ENCODE measurements around the gene GALNT2.

DNA sequence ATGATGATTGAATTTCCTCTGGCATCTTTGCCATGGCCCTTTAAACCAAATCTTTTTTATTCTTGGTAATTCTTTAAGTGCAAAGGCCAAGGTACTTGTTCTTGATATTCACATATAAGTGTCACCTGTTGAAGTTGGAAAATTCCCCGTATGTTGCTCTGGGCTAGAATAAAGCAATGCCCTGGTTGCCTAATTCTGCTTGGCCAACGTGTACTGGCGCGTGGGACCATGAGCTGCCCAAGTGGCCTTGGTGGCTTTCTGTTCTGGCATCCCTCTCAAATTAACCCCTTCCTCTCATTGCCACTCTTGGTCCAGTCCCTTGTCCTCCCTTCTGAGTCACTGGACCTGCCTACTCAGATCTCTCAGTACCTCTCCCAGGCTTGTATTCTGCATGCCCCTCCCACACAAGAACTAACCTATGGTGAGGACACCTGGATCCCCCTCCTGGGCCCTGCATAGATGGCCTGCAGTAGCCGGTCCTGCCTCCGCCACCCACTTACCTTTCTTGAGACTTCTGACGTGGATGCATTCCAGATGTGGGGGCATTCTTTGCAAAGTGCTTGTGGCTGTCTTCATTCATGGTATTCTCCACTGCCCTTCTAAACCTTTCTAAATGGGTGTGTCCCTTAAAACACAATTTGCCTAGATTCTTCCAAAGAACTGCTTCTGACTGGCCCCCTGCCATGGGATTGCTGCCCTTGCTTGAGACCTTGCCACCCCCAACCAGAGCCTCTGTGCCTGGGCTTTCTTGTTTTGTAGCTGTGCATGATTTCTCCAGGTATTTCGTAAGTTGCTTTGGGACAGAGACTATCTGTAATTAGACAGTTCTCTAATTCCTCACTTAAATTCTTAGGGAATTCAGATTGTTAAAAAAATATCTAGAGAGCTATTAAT, 152.4 kb downstream of the GALNT2 start:
- TF ChIP-seq, protein P1, sequence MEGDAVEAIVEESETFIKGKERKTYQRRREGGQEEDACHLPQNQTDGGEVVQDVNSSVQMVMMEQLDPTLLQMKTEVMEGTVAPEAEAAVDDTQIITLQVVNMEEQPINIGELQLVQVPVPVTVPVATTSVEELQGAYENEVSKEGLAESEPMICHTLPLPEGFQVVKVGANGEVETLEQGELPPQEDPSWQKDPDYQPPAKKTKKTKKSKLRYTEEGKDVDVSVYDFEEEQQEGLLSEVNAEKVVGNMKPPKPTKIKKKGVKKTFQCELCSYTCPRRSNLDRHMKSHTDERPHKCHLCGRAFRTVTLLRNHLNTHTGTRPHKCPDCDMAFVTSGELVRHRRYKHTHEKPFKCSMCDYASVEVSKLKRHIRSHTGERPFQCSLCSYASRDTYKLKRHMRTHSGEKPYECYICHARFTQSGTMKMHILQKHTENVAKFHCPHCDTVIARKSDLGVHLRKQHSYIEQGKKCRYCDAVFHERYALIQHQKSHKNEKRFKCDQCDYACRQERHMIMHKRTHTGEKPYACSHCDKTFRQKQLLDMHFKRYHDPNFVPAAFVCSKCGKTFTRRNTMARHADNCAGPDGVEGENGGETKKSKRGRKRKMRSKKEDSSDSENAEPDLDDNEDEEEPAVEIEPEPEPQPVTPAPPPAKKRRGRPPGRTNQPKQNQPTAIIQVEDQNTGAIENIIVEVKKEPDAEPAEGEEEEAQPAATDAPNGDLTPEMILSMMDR (IDR thresholded peaks at IDR 0.05), result no peak
- TF ChIP-seq POLR2AphosphoS5 (IDR thresholded peaks at IDR 0.05) (no peak), POLR2A (IDR thresholded peaks at IDR 0.05) (no peak)
